ENCODE results near the gene HACD2.

GRCh38 chr3:123622766-123623165 is 37.9 kb upstream of the HACD2 start:
- TF ChIP-seq REST (IDR thresholded peaks at IDR 0.05; ENCODE audit: low read depth) (no peak), CEBPB (IDR thresholded peaks at IDR 0.05) (no peak), TCF12 (IDR thresholded peaks at IDR 0.05; ENCODE audit: low read depth) (no peak), RAD21 (IDR thresholded peaks at IDR 0.05; ENCODE audit: low read depth) (no peak), YY1 (IDR thresholded peaks at IDR 0.05; ENCODE audit: low read depth) (no peak), EP300 (IDR thresholded peaks at IDR 0.05; ENCODE audit: borderline replicate concordance) (no peak), CREB1 (IDR thresholded peaks at IDR 0.05; ENCODE audit: low read depth) (no peak), MAX (IDR thresholded peaks at IDR 0.05) (no peak), EGR1 (IDR thresholded peaks at IDR 0.05) (no peak), TAF1 (IDR thresholded peaks at IDR 0.05; ENCODE audit: low read depth) (no peak), TEAD4 (IDR thresholded peaks at IDR 0.05) (no peak), USF1 (IDR thresholded peaks at IDR 0.05) (no peak), FOXM1 (IDR thresholded peaks at IDR 0.05; ENCODE audit: borderline replicate concordance, low read depth) (no peak)

Data from Ishikawa (cell line).